GM13976 (cell line): ENCODE data around the gene ICAM1.

Experiments used
- DNase-seq: peaks from one replicate; pipeline ENCODE4 v3.0.0; 2012; ENCODE audit warnings: low spot score
- in situ Hi-C: fragments of 300-500 bp; cut with MboI; formaldehyde crosslinking; loops from one replicate; pipeline ENCODE4 v1.12.0; 2022; ENCODE audit warnings: low sequenced_read_pairs, mixed read lengths, inconsistent platforms; ENCODE audit not compliant: unreplicated experiment
- TF ChIP-seq, protein P1 (sequence below): IDR thresholded peaks from 2 replicates; pipeline ENCODE4 v1.5.1; 2012; ENCODE audit warnings: borderline replicate concordance, mild to moderate bottlenecking; ENCODE audit not compliant: insufficient read depth; ENCODE audit errors: extremely low read depth, missing control alignments, control extremely low read depth

Gene ICAM1

DNA sequence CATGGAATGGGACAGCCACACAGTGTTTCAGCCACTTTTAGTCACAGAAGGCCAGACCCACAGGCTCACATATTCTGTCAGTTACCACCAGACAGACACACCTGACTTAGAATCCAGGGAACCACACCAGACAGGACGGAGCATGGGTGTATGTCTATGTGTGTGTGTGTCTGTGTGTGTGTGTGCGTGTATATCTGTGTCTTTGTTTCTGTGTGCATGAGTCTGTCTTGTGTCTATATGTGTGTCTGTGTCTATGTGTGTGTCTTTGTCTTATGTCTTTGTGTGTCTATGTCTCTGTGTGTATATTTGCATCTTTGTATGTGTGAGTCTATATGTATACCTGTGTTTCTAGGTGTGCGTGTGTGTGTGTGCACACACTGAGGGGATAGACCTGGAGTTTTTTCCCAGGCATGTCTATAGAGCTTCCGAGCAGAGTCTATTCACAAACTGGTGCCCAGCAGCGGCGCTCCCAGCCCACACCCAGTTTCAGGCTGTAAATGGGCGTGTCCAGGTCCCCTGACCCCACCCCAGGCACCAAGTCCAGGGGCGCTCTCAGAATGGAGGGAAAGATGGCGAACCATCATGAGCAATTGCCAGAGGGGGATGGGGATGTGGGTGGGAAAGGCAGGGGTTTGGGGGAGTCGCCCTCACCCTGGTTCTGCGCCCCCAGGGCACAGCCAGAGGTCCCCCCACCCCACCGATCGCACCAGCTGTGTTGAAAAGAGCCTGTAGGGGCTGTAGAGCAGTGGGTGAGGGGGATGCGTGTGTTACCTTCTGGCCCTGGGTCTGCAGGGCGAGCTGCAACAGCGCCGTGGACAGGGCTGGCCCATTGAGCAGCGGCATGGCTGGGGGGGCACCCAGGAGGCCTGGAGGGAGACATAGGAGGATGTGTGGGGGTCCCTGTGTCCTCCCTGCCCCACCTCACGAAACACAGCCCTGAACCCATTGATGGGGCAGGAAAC, 51.2 kb downstream of the ICAM1 start:
- DNase-seq = no peak
- TF ChIP-seq, protein P1, sequence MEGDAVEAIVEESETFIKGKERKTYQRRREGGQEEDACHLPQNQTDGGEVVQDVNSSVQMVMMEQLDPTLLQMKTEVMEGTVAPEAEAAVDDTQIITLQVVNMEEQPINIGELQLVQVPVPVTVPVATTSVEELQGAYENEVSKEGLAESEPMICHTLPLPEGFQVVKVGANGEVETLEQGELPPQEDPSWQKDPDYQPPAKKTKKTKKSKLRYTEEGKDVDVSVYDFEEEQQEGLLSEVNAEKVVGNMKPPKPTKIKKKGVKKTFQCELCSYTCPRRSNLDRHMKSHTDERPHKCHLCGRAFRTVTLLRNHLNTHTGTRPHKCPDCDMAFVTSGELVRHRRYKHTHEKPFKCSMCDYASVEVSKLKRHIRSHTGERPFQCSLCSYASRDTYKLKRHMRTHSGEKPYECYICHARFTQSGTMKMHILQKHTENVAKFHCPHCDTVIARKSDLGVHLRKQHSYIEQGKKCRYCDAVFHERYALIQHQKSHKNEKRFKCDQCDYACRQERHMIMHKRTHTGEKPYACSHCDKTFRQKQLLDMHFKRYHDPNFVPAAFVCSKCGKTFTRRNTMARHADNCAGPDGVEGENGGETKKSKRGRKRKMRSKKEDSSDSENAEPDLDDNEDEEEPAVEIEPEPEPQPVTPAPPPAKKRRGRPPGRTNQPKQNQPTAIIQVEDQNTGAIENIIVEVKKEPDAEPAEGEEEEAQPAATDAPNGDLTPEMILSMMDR = no peak
- in situ Hi-C loops = no loop called here

DNA sequence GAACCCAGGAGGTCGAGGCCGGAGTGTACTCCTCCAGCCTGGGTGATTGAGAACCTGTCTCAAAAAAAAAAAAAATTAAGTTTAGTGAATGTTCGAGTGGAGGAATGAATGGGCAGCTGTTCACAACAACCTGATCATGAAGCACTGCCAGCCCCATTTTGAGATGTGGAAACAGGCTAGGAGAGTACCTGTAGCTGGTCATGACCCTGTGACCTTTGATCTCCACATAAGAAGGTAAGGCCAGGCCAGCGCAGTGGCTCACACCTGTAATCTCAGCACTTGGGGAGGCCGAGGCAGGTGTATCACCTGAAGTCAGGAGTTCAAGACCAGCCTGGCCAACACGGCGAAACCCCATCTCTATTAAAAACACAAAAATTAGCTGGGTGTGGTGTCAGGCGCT, 54.8 kb downstream of the ICAM1 start:
- TF ChIP-seq, protein P1 = no peak
- in situ Hi-C loops = no loop called here
- DNase-seq = no peak

DNA sequence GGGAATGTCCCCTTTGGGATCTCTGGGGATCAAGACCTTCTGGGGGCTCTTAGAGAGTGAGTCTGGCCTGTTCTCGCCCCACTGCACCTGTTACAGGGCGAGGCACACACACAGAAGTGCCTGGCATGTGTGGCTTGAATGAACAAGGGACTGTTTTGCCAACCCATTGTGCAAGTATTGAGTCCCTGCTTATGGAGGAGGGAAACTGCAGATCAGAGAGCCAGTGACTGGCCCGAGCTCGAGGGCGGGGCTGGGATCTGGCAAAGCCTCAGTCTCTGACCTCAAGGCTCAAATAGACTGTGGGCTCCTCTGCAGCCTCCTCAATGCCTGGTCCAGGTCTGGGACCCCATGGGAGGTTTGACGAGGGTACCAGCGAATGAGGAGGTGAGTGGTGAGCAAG, 56.9 kb downstream of the ICAM1 start:
- TF ChIP-seq, protein P1 = no peak
- in situ Hi-C loops = no loop called here
- no peak for DNase-seq

DNA sequence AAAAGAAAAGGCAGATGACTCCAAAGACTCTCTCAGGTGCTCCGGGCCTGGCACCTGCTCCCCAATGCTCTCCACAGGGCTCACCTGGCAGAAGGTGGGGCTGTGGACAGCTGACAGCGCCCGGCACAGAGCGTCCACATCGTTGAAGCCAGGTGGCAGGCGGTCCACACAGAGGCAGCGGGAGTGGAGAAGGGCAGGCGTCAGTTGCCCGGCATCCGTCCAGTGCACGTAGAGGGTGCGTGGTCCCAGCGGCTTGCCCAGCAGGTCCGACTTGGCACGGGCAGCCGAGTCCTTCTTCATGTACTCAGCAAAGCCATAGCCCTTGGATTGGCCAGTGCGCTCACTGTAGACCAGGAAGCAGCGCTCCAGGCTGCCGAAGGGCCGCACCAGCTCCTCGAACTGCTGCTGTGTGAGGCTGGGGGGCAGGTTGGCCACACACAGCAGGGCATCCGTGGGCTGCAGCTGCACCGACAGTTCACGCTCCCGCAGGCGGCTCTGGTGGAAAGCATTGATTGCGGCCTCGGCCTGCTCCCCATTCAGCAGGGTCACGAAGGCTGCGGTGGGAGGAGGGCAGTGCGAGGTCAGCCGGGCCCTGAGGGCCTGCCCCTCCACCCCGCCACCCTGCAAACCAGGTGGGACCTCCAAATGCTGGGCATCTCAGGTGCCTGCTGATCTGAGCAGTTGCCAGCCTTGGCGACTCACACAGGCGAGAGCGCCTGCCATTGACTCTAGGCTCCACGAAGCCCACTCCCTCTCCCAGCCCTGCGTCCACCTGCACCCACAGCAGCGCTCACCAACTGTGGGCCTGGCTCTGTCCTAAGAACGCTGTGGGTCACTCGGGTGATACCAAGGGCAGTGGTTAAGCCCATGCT, 57.9 kb downstream of the ICAM1 start:
- TF ChIP-seq, protein P1 = no peak
- no peak for DNase-seq
- in situ Hi-C loops = no loop called here

DNA sequence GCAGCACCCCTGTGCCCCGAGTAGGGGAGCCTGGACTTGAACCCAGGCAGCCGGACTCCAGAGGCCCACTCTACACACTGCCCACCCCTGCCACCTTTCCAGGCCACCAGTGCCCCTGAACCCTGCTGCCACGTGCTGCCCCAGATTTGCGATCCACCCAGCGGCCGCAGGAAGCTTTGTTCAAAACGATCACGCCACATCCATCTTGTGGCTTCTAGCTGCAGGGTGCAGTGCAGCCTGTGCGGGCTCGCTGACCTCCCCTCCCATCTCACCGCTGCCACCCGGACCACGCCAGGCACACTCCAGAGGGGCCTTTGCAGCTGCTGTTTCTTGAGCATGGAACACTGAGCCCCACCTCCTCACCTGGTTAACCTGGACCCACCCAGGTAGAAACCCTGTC, 58.6 kb downstream of the ICAM1 start:
- no peak for DNase-seq
- TF ChIP-seq, protein P1 = no peak
- in situ Hi-C loops = no loop called here

DNA sequence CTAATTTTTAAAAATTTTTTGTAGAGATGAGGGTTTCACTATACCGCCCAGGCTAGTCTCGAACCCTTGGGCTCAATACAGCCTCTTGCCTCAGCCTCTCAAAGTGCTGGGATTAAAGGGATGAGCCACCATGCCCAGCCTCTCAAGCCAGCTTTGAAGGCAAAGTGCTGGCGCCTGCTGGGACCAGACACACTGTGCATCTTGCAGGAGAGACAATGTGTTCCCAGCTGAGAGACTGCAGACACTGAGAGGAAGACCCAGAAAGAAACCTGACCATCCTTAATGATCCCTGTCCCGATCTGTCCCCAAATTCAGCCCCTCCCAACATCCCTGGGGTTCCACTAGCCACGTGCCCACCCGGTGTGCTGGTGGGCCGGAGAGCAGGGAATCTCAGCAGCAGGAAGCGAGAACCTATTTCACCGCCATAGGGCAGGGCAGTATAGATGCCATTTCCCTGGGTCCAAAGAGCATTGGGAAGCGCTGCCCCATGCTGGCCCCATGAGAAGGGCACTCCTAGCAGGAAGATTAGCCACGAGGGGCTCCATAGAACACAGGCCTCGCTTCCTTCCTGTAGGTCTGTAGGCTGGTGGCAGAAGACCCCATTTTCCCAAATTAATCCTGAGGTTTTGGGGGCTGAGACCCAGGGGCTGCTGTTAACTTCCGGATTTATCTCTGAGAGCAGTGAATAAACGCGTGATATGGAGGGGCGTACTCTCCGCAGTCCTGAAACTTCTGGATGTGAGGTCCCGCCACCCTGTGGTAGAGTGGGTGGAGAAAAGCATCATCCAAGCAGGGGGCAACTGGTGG, 61.4 kb downstream of the ICAM1 start:
- TF ChIP-seq, protein P1 = no peak
- in situ Hi-C loops = no loop called here
- no peak for DNase-seq
